ENCODE measurements around the gene SH3RF1. TPM values are rescaled to one million over a fixed set of nuclear protein-coding genes. Genes with fewer than 3 reads are reported as not detected.
A peak's percentile ranks its signal among the peaks of the same experiment; 100 is the strongest.
"Not testable (repeated sequence)": the region's sequence is repeated elsewhere in the genome, so short reads cannot be mapped to it uniquely, and the experiment has no call there.

SH3RF1 gene
- total RNA-seq, 2 experiments from 2014 or later, result 0.23 TPM; not detected in 1

DNA sequence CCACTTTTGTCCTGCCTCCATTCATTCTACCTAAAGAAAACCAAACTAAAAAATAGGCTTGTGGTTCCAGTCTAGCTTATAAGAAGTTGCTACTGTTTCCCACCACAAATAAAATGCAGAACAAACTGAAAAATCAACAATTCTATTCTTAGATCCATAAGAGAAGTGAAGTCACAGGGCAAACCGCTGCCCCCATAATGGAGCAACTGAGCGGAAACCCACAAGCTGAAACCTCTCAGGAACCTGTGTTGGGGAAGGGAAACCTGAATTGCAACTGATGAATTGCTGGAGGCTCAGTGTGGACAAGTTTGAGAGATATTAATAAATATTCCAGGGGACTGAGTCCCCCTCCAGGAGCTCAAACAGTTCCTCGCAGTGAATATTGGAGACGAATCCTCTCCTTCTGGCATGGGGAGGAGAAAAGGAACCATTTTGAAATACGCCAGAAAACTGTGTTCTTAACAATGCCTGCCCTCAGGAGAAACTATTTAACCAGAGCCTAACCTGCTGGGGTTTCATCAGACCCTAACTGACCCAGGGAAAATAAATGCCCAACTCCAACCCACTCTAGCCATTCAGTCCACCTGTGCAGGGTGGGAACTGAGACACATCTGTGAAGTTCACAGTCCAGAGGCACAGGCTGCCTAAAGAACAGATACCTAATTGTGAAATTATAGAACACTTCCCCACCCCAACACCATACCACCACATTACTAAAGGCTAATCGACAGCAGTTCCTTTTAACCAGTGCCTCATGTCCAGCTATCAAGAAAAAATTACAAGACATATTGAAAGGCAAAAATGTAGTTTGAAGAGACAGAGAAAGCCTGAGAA, 22.8 kb upstream of the SH3RF1 start:
- CTCF ChIA-PET, result no interaction called here
- H3K4me3 Mint-ChIP-seq, result no peak overlapping the region
- peaks cover 2% of the 10 kb centered on the region for H3K4me1 Mint-ChIP-seq

GRCh38 chr4:169287983-169288382, 17.2 kb upstream of the SH3RF1 start:
- CTCF ChIA-PET; H3K4me3 Mint-ChIP-seq; H3K4me1 Mint-ChIP-seq; H3K36me3 Mint-ChIP-seq (ENCODE audit: low read depth); POLR2A ChIA-PET; H3K9me3 Mint-ChIP-seq; H3K27ac Mint-ChIP-seq; DNase-seq; H3K27me3 Mint-ChIP-seq: not testable (repeated sequence)

More for the DNA sequence above, 22.8 kb upstream of the SH3RF1 start:
- no peaks in the 10 kb centered on the region for H3K9me3 Mint-ChIP-seq
- H3K27me3 Mint-ChIP-seq, result peaks cover 32% of the 10 kb centered on the region
- POLR2A ChIA-PET, result no interaction called here
- no peak for DNase-seq
- H3K36me3 Mint-ChIP-seq (ENCODE audit: low read depth), result no peaks in the 10 kb centered on the region
- H3K27ac Mint-ChIP-seq, result no peak overlapping the region

- DNase-seq, result no peak
- Mint-ChIP-seq H3K4me3 (no peak overlapping the region), H3K4me1 (no peaks in the 10 kb centered on the region), H3K9me3 (no peaks in the 10 kb centered on the region), H3K27ac (no peak overlapping the region), H3K27me3 (no peaks in the 10 kb centered on the region), H3K36me3 (ENCODE audit: low read depth) (no peaks in the 10 kb centered on the region)
- CTCF ChIA-PET, result no interaction called here
- POLR2A ChIA-PET, result no interaction called here
Measured at GRCh38 chr4:169286562-169287301, 16.0 kb upstream of the SH3RF1 start.

DNA sequence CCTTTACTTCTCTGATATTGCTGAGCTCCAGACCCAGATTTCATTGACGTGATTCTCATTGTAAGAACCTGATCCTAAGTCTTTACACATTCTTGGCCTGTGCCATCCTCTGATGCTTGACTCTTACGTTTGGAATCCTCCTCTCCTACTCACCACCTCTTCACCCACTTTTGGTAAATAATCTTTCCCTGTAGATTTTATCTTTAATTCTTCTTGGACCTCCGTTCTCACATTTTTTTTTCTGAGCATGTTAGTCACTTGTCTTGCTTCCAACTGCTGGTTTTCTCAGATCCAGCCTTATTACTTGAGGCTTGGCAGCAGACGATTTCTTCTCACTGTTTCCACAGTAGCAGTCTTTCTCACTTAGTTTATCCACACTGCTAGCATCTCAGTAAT, 12.4 kb upstream of the SH3RF1 start:
- Mint-ChIP-seq H3K27ac (no peak overlapping the region), H3K9me3 (no peaks in the 10 kb centered on the region), H3K36me3 (ENCODE audit: low read depth) (no peaks in the 10 kb centered on the region), H3K4me1 (no peaks in the 10 kb centered on the region), H3K4me3 (no peak overlapping the region), H3K27me3 (peaks cover 5% of the 10 kb centered on the region)
- no peak for DNase-seq
- ChIA-PET POLR2A (no interaction called here), CTCF (no interaction called here)

GRCh38 chr4:169282429-169283113, 11.8 kb upstream of the SH3RF1 start:
- no peaks in the 10 kb centered on the region for H3K4me1 Mint-ChIP-seq
- H3K27ac Mint-ChIP-seq, result no peak overlapping the region
- ChIA-PET CTCF (no interaction called here), POLR2A (no interaction called here)
- H3K4me3 Mint-ChIP-seq, result no peak overlapping the region
- H3K36me3 Mint-ChIP-seq (ENCODE audit: low read depth), result no peaks in the 10 kb centered on the region
- no peaks in the 10 kb centered on the region for H3K9me3 Mint-ChIP-seq
- peaks cover 5% of the 10 kb centered on the region for H3K27me3 Mint-ChIP-seq
- DNase-seq, result no peak

DNA sequence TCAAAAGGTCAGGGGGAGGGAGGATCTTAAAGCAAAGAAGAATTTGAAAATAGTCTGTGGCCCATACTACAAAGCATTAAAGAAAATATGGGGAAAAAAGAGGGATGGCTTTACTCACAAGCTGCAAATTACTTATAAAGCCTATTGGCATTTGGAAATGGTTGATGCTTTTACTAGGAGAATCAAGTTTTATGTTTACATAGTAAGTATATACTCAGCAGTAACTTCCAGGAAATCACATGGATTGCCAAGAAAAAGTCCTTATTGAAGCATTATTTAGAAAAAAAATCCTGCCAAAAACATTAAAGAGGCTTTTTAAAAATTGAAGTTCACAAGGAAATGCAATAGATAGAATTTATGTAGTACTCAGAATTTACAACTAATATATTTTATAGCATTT, 8.4 kb upstream of the SH3RF1 start:
- no peak for DNase-seq
- Mint-ChIP-seq H3K4me1 (peaks cover 2% of the 10 kb centered on the region), H3K36me3 (ENCODE audit: low read depth) (no peaks in the 10 kb centered on the region), H3K27ac (no peak overlapping the region), H3K9me3 (no peaks in the 10 kb centered on the region), H3K4me3 (no peak overlapping the region), H3K27me3 (peaks cover 24% of the 10 kb centered on the region)
- POLR2A ChIA-PET, result no interaction called here
- CTCF ChIA-PET, result no interaction called here

GRCh38 chr4:169278624-169279023, 7.9 kb upstream of the SH3RF1 start:
- CTCF ChIA-PET, result no interaction called here
- Mint-ChIP-seq H3K4me3 (no peak overlapping the region), H3K4me1 (peaks cover 2% of the 10 kb centered on the region), H3K27ac (no peak overlapping the region), H3K9me3 (no peaks in the 10 kb centered on the region), H3K27me3 (peaks cover 28% of the 10 kb centered on the region), H3K36me3 (ENCODE audit: low read depth) (no peaks in the 10 kb centered on the region)
- DNase-seq, result no peak
- POLR2A ChIA-PET, result no interaction called here

DNA sequence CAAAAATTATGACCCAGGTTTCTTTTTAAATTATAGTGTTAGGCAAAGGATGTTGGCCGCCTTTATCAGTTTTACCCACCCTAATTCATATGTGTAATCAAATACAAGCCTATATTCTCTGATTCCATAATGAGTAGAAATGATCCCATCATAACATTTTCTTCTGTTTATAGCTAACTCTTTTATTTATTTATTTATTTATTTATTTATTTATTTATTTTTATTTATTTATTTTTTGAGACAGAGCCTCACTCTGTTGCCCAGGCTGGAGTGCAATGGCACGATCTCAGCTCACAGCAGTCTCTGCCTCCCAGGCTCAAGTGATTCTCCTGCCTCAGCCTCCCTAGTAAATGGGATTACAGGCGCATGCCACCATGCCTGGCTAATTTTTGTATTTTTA, 7.1 kb upstream of the SH3RF1 start:
- DNase-seq; POLR2A ChIA-PET; H3K9me3 Mint-ChIP-seq; H3K27ac Mint-ChIP-seq; CTCF ChIA-PET; H3K4me1 Mint-ChIP-seq; H3K36me3 Mint-ChIP-seq (ENCODE audit: low read depth); H3K4me3 Mint-ChIP-seq: not testable (repeated sequence)
- peaks cover 33% of the 10 kb centered on the region for H3K27me3 Mint-ChIP-seq

GRCh38 chr4:169275180-169275579, 4.4 kb upstream of the SH3RF1 start:
- no peaks in the 10 kb centered on the region for H3K36me3 Mint-ChIP-seq (ENCODE audit: low read depth)
- peaks cover 51% of the 10 kb centered on the region for H3K27me3 Mint-ChIP-seq
- no peak for DNase-seq
- peaks cover 9% of the 10 kb centered on the region for H3K4me1 Mint-ChIP-seq
- H3K9me3 Mint-ChIP-seq, result no peaks in the 10 kb centered on the region
- POLR2A ChIA-PET, result no interaction called here
- CTCF ChIA-PET, result no interaction called here
- H3K27ac Mint-ChIP-seq, result no peak overlapping the region
- H3K4me3 Mint-ChIP-seq, result no peak overlapping the region

DNA sequence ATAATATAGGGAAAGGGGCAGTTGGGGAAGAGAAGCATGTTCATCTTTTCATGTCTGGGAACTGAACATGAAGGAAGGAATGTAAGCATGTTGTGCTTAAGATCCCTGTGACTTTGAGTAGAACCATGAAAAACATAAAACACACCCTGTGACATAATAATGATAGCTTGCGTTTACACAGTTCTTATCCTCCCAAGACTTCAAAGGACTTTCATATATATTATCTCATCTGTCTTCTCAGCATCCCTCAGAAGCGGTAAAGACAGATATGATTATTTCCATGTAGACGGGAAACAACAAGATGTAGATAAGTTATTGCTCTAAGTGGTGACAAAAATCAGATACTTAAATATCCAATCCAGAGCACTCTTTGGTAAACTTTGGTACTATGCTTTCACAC, 3.3 kb upstream of the SH3RF1 start:
- DNase-seq, result no peak
- ChIA-PET CTCF (no interaction called here), POLR2A (no interaction called here)
- H3K4me3 Mint-ChIP-seq, result no peak overlapping the region
- no peaks in the 10 kb centered on the region for H3K9me3 Mint-ChIP-seq
- peaks cover 13% of the 10 kb centered on the region for H3K4me1 Mint-ChIP-seq
- no peaks in the 10 kb centered on the region for H3K36me3 Mint-ChIP-seq (ENCODE audit: low read depth)
- peaks cover 60% of the 10 kb centered on the region for H3K27me3 Mint-ChIP-seq
- no peak overlapping the region for H3K27ac Mint-ChIP-seq

- no peak overlapping the region for H3K27ac Mint-ChIP-seq
- ChIA-PET POLR2A (interaction anchor here (0.6 kb wide), 1 partner anchor 91 kb away, joined by 5 read pairs; no protein-coding TSS in a partner anchor), CTCF (interaction anchor here (0.8 kb wide), 1 partner anchor 262 kb away, joined by 3 read pairs; the partner anchor contains the start of gene CBR4)
- no peak overlapping the region for H3K4me3 Mint-ChIP-seq
- no peaks in the 10 kb centered on the region for H3K9me3 Mint-ChIP-seq
- H3K27me3 Mint-ChIP-seq, result peaks cover 62% of the 10 kb centered on the region
- H3K4me1 Mint-ChIP-seq, result peaks cover 13% of the 10 kb centered on the region
- DNase-seq, result no peak
- no peaks in the 10 kb centered on the region for H3K36me3 Mint-ChIP-seq (ENCODE audit: low read depth)
Measured at GRCh38 chr4:169272265-169272886, 1.6 kb upstream of the SH3RF1 start.

GRCh38 chr4:169271692-169272007, 894 bp upstream of the SH3RF1 start:
- ChIA-PET CTCF (no interaction called here), POLR2A (no interaction called here)
- DNase-seq, result no peak
- peaks cover 13% of the 10 kb centered on the region for H3K4me1 Mint-ChIP-seq
- no peaks in the 10 kb centered on the region for H3K9me3 Mint-ChIP-seq
- peak overlapping the region; percentile 7 for H3K4me3 Mint-ChIP-seq
- no peak overlapping the region for H3K27ac Mint-ChIP-seq
- H3K27me3 Mint-ChIP-seq, result peaks cover 64% of the 10 kb centered on the region
- H3K36me3 Mint-ChIP-seq (ENCODE audit: low read depth), result no peaks in the 10 kb centered on the region
